ENCODE measurements around the gene GNAO1.
A peak's percentile ranks its signal among the peaks of the same experiment; 100 is the strongest.

Gene GNAO1

GRCh38 chr16:56329887-56330286 lies 138.6 kb downstream of the GNAO1 start:
- DNase-seq: no peak

DNA sequence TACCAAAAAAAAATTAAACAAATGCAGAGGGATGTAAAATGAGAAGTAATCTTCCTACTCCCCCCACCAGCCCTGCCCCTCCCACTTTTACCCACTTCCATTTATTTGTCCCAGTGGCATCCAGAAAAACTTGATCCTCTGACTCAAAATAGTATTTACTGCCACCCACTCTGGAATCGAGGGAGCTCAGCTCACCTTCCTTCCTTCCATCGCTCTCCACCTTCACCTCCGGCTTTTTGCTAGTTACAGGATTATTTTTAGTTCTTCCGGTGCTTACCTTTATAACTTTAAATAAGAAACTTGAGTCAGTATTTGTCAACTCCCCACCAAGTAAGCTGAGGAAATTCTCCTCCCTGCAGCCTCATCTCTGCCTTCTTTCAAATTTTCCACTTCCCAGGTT lies 139.2 kb downstream of the GNAO1 start:
- DNase-seq: no peak

GRCh38 chr16:56331399-56331798 lies 140.1 kb downstream of the GNAO1 start:
- DNase-seq: no peak

- DNase-seq: no peak
Observed at GRCh38 chr16:56331915-56332314, 140.6 kb downstream of the GNAO1 start.

DNA sequence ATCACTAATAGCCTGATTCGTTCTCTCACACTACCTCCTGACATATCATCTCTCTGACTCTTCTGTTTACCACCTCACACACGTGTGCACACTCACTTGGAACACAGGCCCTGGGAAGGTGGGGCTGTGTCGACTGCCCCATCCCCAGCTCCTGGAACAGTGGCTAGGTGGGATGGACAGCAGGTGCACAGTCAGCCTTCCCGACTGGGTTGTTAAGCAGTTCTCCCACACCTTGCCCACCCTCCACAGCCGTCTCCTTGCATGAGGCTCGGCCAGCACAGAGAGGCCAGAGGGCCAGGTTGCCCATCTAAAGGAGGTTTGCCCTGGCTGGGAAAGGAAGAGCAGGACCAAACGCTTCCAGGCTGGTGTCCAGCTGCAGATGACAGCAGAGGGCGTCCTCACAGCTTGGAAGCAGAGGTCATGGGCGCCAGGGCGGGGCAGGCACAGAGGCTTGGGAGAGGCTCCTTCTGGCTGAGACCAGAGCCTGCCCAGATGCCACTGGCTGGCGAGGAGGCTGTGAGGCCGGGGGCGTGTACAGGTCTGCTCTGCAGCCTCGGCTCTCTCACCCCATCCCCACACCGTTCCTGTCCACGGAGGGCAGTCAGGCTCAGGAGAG lies 141.3 kb downstream of the GNAO1 start:
- peak in 44 of 56 donors; percentile 23 to 82 (median 50) for DNase-seq

DNA sequence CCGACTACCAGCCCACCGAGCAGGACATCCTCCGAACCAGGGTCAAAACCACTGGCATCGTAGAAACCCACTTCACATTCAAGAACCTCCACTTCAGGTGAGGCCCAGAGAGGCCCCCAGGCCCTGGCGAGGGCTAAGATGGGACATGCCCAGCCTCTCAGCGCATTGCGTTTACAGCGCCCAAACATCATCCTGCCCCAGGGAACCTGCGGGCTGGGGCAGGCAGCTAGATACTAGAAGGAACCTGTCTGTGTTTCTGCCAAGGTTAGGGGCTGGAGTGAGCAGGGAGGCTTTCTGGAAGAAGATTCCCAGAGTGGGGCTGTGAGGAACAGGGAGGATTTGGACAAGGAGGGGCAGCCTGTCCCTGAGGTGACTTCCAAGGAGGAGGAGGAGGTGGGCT lies 143.5 kb downstream of the GNAO1 start:
- DNase-seq: no peak

GRCh38 chr16:56336071-56336688 lies 144.9 kb downstream of the GNAO1 start:
- no peak for DNase-seq

- no peak for DNase-seq
Observed at GRCh38 chr16:56336711-56337110, 145.4 kb downstream of the GNAO1 start.

DNA sequence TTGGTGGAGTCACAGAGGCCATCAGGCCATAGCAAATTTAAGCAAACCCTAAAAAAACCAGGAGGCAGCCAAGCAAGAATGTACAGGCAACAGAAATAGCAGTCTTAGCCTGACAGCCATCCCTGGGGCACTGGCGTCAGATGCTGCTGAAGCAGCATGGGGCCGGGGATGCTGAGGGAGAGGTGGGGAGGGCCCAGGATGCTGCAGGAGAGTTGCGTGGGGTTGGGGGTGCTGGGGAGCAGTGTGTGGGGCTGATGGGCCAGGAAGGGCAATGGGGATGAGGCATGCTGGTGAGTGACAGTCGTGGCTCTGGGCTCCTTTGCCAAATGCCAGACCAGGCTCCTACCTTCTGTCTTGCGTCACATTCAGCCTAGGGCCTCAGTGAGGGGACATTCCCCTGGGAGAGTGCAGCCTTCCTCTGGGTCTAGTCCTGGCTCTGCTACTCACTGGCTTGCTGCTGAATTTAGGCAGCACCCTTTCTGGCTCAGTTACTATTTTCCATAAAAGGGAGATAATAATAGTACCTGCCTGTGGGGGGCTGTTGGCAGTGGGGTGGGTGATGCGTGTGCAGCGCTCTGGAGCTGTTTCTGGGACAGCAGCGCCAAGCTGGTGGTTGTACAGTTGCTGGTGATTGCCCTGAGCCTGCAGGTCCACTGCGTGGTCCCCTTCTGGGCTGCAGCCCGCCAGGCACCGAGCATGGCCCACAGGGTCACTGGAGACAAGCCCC lies 146.0 kb downstream of the GNAO1 start:
- DNase-seq: no peak

DNA sequence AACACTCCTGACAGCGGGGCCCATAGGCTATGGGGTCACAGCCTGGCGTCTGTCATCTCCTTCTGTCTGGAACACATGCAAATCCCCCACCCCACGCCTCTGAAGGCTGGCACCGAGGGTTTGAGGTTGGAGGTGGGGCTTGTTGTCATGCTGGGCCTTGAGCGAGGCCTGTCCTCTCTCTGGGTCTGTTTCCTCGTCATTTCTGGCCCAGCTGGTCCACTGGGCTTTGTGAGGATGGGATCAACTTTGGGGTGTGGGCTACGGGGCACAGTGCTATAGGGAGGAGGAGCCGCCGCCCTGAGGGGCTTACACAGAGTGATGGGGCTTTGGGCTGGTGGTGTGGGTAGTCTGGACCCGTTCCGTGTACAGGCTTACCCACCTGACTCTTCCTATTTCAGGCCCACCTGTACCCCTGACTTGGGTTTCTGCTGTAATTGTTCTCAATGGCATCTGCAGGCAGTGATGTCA lies 146.6 kb downstream of the GNAO1 start:
- DNase-seq: no peak

DNA sequence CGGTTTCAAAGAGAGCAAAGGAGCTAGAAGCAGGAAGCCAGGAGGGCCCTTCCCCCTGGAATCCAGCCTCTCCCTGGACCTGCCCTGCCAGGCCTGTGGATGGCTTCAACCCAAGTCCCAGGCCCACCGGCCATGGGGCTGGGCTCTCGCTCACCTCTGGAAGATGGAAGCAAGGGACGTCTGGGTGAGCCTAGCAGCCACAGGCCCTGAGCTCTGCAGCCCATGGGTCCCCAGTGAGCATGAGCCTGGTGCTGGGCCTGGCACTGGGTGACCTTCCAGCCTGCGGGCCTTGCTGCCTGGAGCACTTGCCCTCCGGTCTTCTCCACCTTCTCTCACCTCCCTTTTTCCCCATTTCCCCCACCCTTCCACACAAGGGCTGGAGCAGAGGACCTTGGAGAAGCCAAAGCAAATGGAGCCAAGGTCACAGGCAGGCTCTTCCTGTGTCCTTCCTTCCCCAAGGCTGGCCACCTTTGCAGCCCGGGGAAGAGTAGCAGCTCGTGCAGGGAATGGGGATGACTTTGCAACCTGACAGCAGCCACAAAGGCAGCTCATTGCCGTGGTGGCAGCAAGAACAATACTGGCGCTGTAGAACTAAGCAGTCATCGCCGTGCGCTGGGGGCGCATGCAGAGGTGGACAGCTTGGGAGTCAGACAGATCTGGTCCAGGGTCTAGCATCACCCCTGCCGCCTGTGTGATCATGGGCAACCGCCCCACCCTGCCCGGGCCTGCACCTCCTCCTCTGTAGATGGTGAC lies 147.5 kb downstream of the GNAO1 start:
- peak in 2 of 56 donors; percentile 25 to 32 for DNase-seq

GRCh38 chr16:56339431-56340195 lies 148.3 kb downstream of the GNAO1 start:
- DNase-seq: no peak

- DNase-seq: no peak
Observed at GRCh38 chr16:56340416-56340815, 149.1 kb downstream of the GNAO1 start.

DNA sequence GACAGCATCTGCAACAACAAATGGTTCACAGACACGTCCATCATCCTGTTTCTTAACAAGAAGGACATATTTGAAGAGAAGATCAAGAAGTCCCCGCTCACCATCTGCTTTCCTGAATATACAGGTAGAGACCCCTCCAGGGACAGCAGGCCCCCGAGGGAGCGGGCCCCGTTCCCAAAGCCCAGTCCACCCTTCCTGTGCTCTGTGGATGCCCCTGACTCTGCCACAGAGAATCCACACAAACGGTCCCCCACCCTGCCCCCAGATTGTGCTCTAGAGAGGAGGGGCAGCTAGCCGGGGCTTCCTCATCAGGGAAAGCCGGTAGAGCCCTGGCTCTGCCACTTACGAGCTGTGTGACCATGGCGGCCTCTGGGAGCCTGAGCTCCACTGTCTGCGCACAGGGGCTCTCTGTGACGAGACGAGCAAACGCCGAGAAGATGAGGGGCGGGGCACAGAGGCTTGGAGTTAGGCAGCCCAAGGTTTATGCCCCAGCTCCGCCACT lies 149.6 kb downstream of the GNAO1 start:
- no peak for DNase-seq

DNA sequence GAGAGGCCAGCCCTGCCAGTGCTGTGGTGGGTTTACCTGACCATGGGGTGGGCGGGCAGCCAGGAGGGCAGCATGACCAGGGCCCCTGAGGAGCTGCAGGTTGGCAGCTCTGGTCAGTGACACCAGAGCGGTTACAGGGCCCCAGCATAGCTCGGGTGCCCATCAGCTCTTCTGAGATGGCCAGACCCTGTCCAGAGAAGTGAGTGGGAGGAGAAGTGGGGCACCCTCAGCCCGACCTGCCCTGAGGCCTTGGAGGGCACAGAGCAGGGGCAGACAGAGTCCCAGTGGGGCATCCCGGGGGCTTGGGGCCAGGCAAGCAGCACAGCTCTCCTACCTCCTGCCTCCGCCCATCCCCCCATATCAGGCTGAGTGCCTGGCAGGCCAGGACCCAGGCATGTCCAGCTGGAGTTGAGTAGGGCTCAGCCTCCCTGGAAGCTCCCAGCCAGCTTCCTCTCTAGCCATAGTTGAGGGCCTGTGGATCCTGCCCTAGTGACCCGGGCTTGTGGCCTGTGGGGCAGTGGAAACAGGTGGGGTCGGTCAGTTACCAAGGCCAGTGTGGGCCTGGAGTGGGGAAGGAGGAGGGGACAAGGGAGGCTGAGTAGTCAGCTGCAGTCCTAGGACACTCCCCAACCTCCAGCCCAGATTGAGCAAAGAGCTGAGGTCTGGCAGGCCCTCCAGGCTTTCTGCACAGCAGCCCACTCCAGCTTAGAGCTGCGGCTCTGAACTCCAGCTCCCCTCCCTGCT lies 150.5 kb downstream of the GNAO1 start:
- DNase-seq: no peak

- DNase-seq: peak in 2 of 56 donors; percentile 19 to 33
Observed at GRCh38 chr16:56343661-56344517, 152.6 kb downstream of the GNAO1 start.

GRCh38 chr16:56344518-56345405 lies 153.5 kb downstream of the GNAO1 start:
- no peak for DNase-seq
